GM19099 (cell line): ENCODE data around the gene TP73.

Experiments
- POLR2A ChIP-seq: IDR thresholded peaks from 3 replicates; pipeline ENCODE4 v1.6.1; 2011; ENCODE audit warnings: low read depth; ENCODE audit not compliant: insufficient read length; ENCODE audit errors: extremely low read depth

Gene TP73

DNA sequence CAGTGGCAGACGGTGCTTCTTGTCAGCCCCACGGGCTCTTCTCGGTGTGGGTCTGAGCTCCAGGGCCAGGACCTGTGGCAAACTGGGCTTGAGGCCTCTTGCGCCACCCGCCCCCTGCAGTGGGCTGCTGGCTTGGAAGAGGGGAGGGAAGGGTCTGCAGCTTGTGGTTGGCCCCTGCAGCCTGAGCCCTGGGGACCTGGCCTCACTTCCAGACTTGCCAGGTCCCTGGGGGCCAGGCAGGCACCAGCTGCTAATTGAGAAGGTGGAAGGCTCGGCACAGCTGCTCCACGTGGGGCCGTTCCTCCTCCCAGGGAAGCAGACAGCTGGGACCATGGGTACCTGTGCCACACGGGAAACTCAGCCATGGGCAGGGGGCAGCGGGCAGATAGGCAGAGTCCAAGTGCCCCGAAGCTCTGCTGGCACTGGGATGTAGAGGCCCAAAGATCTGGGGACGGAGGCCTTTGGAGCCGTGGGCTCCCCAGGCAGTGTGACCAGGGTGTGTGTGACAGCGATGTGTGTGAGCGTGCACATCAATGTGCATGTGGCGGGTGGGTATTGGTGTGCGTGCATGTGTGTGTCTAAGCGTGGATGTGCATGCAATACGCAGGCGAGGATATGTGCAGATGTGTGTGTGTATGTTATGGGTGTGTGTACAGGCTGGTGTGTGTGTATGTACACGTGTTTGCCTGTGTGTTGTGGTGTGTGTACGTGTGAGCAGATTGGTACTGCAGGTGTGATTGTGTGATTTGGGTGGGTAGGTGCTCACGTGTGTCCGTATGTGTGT, 39.3 kb downstream of the TP73 start:
- TF ChIP-seq POLR2A: no peak

DNA sequence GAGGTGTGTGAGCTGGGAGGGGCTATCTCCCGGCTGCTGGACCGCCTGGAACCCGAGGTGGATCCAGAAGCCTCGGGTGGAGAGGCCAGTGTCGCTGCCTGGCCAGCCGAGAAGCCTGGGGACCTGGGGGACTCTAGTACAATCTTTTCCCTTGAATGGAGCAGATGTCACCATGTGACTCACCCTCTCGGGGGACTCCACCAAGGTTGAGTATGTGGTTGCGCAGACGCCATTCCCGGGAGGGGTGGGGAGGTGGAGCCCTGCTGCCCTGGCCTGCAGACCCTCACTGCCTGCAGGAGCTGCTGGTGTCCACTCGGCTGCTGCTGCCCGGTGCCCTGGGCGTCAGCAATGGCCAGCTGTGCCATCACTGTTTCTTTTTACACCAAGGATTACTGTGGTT, 40.3 kb downstream of the TP73 start:
- TF ChIP-seq POLR2A: no peak

DNA sequence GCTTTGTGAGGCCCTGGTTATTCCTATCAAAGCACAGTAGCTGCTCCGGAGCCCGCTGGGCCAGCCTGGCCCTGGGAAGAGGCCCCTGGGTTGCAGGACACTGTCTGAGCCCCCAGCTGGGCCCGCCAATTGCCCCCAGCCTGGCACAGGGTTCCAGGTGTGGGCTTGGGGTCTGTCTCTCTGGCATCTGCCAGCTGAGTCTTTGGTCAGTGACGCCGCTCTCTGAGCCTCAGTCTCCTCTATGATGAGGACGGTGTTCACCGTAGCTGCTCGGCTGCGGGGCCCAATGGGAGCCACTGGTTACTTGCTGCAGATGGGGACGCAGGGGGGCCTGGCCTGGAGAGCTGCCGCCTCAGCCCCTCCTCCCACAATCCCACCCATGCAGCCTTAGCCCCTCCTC, 41.0 kb downstream of the TP73 start:
- no peak for TF ChIP-seq POLR2A

DNA sequence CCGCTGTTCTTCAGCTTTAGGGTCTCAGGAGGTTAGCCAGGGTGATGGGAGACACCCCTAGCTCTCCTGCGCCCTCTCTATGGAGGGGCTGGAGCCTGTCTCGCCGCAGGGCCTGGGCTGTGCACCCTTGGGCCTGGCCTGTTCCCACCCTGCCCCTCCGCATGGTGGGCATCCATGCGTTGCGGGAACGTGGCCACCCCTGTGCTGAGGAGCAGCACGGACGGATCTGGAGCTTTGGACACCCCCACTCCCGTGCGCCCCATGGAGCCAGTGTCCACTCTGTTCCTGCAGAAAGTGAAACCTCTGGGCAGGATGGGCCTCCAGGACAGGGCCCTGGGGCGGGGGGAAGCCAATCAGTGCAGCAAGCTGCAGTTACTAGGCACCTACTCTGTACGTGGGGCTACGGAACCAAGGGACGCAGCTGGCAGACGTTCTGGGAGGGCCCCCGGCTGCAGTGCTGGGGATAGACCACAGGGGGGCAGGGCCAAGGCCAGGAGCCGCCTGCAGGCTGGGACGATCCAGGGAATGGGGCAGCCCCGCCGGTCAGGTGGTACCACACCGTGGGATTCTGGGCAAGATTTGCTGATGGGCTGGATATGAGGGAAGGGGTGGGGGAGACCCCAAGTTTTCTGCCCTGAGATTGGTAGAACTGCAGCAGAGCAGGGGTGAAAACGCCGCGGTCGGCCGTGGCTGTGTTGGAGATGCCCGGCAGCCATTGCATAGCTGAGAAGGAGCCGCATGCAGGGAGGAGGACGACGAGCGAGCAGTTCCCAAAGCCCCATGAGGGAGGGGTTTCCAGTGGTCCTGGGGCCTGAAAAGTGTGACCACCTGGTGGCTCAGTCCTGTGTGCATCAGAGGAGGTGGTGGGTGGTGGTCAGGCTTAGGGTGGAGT, 43.3 kb downstream of the TP73 start:
- TF ChIP-seq POLR2A: no peak

DNA sequence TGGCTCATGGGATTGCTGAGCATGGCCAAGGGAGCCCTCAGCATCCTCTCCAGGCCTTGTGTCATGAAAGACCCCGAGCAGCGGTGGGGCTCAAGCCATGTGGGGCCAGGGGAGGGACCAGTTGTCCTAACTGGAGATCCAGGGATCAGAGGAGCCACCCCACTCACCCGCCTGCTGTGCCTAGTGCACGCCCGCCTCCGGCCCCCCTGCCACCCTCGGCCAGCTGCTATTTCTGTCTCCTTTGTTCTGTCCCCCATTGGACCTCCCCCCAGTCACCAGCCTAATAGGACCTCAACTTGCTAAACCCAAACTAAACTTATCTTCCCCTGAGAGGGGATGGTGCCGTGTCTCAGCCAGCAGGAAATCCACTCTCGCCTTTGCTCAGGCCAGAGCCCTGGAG, 44.4 kb downstream of the TP73 start:
- TF ChIP-seq POLR2A: no peak

DNA sequence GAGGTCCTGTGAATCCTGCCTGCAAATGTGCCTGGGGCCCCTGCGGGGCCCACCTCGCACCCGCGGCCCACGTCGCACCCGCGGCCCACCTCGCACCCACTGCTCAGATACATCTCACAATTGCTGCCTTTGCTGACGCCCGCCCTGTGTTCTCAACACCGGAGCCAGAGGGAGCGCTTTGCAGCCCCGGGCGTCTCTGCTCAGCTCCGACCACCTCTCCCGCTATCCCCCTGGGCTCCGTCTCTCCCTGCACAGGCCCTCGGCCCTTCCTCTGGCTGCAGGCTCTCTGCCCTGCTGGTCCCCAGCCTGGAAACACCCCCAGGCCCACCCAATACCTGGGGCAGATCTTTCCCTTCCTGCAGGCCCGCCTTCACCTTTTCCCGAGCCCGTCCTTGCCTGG, 44.8 kb downstream of the TP73 start:
- no peak for TF ChIP-seq POLR2A

DNA sequence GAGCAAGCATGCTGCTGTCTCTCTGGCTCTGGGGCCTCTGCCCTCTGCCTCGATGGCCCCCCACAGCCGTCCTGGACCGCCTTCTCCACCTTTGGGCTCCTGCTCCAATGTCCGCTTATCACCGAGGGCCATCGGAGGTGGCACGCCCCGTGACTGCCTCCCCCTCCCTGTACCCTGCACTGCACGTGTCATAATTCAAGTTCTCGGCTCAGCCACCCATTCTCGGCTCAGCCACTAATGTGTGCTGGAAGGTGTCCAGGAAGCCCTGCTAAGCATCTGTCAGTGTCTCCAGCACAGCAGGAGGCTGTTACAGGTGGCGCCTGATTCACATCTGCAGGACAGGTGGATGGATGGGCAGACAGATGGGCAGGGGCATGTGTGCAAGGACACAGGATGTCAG, 45.5 kb downstream of the TP73 start:
- TF ChIP-seq POLR2A: no peak

DNA sequence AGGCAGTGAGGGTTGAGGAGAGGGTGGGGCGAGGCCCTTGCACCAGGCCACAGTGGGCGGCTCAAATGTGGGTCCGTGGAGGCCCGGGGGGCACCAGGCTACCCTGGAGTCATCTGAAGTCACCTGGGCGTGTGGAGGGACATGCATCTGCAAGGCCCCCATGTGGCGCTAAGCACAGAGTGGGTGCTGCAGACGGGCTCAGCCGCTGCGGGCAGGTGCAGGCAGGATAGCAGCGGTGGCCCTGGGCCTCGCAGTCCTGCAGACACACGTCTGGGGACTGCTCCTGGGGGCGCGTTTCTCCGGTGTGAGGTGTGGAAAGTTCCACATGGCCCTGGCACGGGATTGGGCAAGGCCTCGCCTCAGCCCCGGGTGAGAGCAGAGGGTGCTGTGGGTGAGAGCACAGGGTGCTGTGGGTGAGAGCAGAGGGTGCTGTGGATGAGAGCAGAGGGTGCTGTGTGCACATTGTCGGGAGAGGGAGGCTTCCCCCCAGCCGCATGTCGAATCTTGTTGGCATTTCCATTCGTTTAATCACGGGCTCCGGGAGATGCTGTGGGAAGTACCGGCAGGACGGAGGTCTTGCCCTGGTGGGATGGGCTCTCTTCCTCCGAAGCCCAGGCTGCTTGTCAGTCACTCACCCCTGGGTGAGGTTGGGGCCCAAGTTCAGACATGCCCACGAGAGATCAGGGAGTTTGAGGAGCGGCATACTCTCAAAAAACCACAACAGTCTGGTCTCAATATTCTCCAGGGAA, 46.5 kb downstream of the TP73 start:
- TF ChIP-seq POLR2A: no peak

DNA sequence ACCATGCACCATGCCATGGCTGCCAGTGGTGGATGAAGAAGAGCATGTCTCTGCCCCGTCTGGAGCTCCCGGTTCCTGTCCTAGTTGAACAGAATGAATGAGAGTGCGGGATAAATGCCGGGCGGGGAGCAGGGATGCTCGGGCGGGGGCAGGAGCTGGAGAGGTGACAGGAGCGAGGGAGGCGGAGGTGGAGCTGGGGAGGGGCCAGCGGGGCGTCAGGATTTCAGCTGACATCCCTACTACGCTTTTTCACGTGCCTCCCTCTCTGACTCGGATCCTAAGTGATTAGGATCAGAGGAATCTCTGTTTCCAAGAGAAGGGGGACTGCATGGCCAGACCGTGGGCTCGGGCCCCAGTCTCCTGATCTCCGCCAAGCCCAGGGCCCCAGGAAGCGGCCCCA, 47.3 kb downstream of the TP73 start:
- TF ChIP-seq POLR2A: no peak

DNA sequence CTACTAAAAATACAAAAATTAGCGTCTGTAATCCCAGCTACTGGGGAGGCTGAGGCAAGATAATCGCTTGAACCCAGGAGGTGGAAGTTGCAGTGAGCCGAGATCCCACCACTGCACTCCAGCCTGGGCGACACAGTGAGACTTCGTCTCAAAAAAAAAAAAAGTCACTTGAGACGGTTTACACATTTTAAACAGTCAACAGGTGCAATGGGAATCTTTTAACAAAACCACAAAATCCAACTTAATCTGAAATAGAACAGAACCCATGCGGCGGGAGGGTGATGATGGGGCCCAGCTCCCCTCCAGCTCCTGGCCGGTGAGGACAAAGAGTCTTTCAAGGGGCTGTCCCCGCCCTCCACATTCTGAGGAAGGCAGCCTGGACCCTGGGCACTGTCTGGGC, 48.3 kb downstream of the TP73 start:
- TF ChIP-seq POLR2A: no peak

DNA sequence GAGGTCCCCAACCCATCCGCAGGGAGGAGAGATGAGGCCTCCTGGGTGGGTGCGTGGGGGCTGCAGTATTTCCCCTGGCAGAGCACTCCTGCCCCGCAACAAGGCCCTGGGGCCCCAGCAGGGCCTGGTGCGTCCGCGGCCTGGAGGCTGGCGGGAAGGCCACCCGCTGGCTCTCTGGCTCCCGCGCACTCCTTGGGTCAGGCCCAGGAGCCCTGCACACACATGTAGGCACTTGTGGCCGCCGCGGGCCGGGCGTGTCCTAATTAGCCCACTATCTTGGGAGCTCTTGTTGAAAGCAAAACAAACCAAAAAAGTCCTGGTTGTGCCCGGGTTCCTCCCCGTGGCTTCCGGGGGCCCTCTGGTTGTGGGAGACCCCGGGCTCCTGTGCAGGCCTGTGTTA, 50.2 kb downstream of the TP73 start:
- no peak for TF ChIP-seq POLR2A

DNA sequence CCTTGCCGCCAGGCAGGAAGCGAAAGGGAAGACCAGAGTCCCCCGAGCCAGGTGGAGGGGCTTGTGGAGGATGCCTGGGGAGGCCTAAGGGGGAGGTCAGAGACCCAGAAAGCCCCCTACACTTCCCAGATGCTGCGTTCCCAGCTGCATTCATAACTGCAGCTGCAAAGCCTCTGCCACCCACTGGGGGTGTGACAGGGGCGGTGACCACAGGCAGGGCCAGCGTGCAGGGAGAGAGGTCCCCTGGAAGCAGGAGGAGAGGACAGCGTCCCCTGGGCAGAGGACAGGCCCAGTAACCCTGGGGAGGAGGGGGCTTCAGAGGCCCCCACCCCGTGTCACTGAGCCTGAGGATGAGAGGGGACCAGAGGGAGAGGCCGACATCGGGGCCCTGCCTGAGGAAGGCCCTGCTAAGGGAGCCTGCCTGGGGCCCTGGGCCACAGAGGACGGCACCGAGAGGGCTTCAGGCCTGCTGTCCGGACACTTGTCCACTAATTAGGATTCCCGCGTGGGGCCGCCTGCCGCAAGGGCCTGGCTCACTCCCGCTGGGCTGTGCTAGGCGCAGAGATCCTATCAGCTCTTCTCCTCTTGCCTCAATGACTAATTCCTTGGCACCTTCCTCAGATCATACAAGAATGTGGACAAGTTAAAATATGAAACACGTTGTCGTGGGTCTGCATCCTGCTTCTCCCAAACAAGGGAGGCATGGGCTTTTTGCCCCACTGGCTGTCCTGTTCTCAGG, 50.8 kb downstream of the TP73 start:
- TF ChIP-seq POLR2A: no peak

DNA sequence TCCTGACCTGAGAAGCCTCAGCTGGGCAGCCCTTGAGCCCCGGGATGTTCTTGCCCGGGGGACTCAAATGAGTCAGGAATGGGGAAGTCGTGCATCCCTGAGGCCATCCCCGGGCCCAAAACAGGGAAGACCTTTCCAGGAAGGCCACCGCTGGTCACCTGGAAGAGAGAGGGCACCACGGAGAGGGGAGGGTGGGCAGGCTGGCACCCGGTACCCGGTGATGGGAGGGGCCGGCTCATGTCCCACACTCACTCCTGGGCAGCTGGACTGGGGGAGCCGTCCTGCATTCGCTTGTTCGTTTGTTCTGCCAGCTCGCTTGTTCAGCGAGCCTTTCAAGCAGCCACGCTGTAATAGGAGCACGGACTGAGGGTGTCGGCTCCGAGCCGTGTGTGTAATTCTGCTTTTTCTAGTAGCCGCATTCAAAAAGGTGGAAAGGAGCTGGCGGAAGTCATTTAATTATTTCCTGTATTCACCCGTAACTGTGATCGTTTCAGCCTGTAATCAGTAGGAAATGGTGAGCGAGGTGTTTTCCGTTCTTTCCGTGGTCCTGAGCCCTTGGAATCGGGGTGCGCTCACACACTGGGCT, 51.6 kb downstream of the TP73 start:
- no peak for TF ChIP-seq POLR2A

DNA sequence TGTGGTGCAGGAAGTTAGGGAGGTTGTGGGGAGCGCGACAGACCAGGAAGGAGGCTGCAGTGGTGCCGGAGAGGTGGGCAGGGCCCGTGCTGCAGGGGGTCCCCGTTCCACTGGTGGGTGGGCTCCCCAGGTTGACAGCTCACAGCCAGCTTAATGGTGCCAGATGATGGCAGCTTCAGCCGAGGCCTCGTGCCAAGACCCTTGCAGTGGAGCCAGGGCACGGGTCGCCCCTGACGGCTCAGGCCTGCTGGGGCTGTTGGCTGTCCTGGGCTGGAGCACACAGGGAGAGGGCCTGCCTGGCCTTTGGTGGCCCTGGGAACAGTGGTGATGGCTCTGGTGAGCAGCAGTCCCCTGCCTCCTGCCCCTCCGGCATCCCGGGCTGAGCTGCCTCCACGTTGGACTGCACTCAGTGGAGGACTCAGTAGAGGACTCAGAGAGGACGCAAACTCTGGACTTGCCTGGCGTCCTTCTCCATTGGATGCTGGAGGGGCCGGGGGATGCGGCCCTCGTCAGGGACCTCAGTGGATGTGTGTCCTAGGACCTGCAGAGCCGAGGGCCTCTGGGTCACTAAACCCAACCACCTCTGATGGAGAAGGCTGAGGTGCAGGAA, 53.1 kb downstream of the TP73 start:
- TF ChIP-seq POLR2A: no peak
